ENCODE measurements around the gene EEF1G. TPM values are rescaled to one million over a fixed set of nuclear protein-coding genes. Genes with fewer than 3 reads are reported as not detected.

EEF1G gene
- total RNA-seq, 4 donors from 2014 or later, result 781 to 1,253 (median 958) TPM

- no peak for TF ChIP-seq CTCF (IDR thresholded peaks at IDR 0.05)
- DNase-seq, result no peak
- Histone ChIP-seq H3K9me3 (no peaks in the 10 kb centered on the region), H3K4me1 (peaks cover 4 to 42% (median 16%) of the 10 kb centered on the region in 4 donors), H3K27me3 (no peaks in the 10 kb centered on the region), H3K36me3 (peaks cover 0 to 54% (median 0%) of the 10 kb centered on the region in 3 donors), H3K27ac (no peak overlapping the region), H3K4me3 (no peak overlapping the region)
These were observed 21.4 kb upstream of the EEF1G start for GRCh38 chr11:62595124-62595523.

DNA sequence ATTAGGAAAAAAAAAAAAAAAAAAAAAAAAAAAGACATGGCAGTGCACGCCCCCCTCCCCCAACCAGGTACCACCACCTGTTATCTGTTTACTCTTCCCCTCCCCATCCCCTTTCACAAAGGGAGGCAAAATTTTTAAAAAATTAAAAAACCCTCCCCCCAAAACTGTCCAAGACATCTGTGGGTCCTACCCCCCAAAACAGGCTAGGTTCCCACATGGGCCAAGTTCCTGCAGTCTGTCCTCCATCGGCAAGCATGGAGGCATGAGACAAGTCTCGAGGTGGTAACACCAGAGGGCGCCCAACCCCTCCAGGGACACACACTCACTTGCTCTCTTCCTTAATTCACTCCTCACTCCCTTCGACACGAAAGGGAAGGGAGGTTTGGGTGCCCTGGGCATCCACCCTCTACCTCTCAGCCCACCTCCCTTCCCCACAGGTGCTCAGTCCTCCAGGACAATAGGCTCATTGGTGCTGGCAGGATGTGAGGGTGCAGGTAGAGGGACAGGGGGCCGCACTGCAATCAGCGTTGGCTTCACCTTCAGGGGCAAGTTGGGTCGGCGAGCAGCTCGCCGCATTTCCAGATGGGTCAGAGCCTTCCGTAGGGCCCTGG is 19.8 kb upstream of the EEF1G start:
- Histone ChIP-seq H3K36me3 (peaks cover 0 to 54% (median 0%) of the 10 kb centered on the region in 3 donors), H3K9me3 (no peaks in the 10 kb centered on the region), H3K27ac (peak overlapping the region in 2 of 4 donors; percentile 6 to 9), H3K27me3 (no peaks in the 10 kb centered on the region), H3K4me1 (peaks cover 0 to 29% (median 10%) of the 10 kb centered on the region in 4 donors), H3K4me3 (no peak overlapping the region)
- DNase-seq, result peak; percentile 85 to 93 (median 86)
- TF ChIP-seq CTCF (IDR thresholded peaks at IDR 0.05) (peak in 5 of 6 experiments; percentile 47 to 69 (median 63)), POLR2A (IDR thresholded peaks at IDR 0.05) (no peak)

DNA sequence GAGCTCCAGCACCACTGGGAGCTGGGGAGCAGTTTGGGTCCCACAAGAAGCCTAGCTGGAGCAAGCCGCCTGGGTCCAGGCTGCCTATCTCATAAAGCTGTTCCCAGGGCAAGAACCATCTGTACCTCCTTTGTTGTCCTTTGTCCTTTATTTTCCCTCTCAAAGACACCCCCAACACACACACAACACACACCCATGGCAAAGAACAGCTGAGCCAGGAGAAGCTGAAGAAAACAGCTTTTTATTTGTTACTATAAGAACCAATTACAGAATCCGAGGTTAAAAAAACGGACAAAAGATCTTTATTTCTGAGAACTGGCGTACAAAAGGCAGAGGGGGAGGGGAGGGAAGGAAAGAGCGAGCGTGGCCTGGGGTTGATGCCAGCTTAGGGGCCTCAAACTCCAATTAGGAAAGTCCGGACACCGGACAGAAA is 19.3 kb upstream of the EEF1G start:
- no peaks in the 10 kb centered on the region for H3K9me3 ChIP-seq
- no peaks in the 10 kb centered on the region for H3K27me3 ChIP-seq
- DNase-seq, result no peak
- no peak overlapping the region for H3K4me3 ChIP-seq
- H3K27ac ChIP-seq, result peak overlapping the region; percentile 93 to 96 (median 94)
- TF ChIP-seq POLR2A (IDR thresholded peaks at IDR 0.05) (no peak), CTCF (IDR thresholded peaks at IDR 0.05) (no peak)
- H3K4me1 ChIP-seq, result peaks cover 0 to 25% (median 10%) of the 10 kb centered on the region in 4 donors
- H3K36me3 ChIP-seq, result peaks cover 0 to 54% (median 0%) of the 10 kb centered on the region in 3 donors

GRCh38 chr11:62592146-62592815 is 18.6 kb upstream of the EEF1G start:
- peaks cover 0 to 25% (median 10%) of the 10 kb centered on the region in 4 donors for H3K4me1 ChIP-seq
- DNase-seq, result no peak
- TF ChIP-seq POLR2A (IDR thresholded peaks at IDR 0.05), result no peak
- TF ChIP-seq CTCF (IDR thresholded peaks at IDR 0.05), result no peak
- peak overlapping the region; percentile 93 to 96 (median 94) for H3K27ac ChIP-seq
- H3K4me3 ChIP-seq, result peak overlapping the region; percentile 47 to 85 (median 68)
- peaks cover 0 to 53% (median 0%) of the 10 kb centered on the region in 3 donors for H3K36me3 ChIP-seq
- no peaks in the 10 kb centered on the region for H3K27me3 ChIP-seq
- H3K9me3 ChIP-seq, result no peaks in the 10 kb centered on the region

- Histone ChIP-seq H3K36me3 (peaks cover 0 to 53% (median 0%) of the 10 kb centered on the region in 3 donors), H3K9me3 (no peaks in the 10 kb centered on the region), H3K27ac (peak within 1 kb of the TSS; percentile 93 to 96 (median 94)), H3K27me3 (no peaks in the 10 kb centered on the region), H3K4me3 (peak within 1 kb of the TSS; percentile 47 to 85 (median 68)), H3K4me1 (peaks cover 0 to 25% (median 10%) of the 10 kb centered on the region in 4 donors)
- peak in 1 of 6 experiments; percentile 17 for TF ChIP-seq CTCF (IDR thresholded peaks at IDR 0.05)
- TF ChIP-seq POLR2A (IDR thresholded peaks at IDR 0.05), result peak; percentile 71 to 93
- DNase-seq, result peak; percentile 94 to 99 (median 96)
These were observed 17.9 kb upstream of the EEF1G start, which contains the start of gene TUT1 for GRCh38 chr11:62591448-62592145. Gene TUT1 (minus strand): TSS chr11:62591523. CDS start chr11:62591485, 38 bp downstream.

All from Peyer's patch (tissue), 4 donors.